ENCODE results near the gene DNAJB12.

Gene DNAJB12

GRCh38 chr10:72285972-72286521, 68.7 kb downstream of the DNAJB12 start:
- DNase-seq: no peak

- DNase-seq: no peak
Measured at GRCh38 chr10:72283131-72283530, 71.6 kb downstream of the DNAJB12 start.
